Mesenchymal stem cell (in vitro differentiated cells and primary cell): ENCODE measurements around the gene OLR1.
A peak's percentile ranks its signal among the peaks of the same experiment; 100 is the strongest.

ENCODE experiments used
- DNase-seq: peaks from one replicate; pipeline ENCODE4 v3.0.0-alpha.2; 2013
- H2AFZ ChIP-seq: one replicate; pipeline ENCODE4 v1.6.1; 2013; ENCODE audit warnings: low read depth, mild to moderate bottlenecking, control low read depth, inconsistent platforms, low read length, moderate library complexity
- H2AK5ac ChIP-seq: 2 replicates; pipeline ENCODE4 v1.6.1; 2013; ENCODE audit warnings: low read length, moderate library complexity, mild to moderate bottlenecking, inconsistent platforms; ENCODE audit not compliant: severe bottlenecking
- H2BK120ac ChIP-seq: one replicate; pipeline ENCODE4 v1.6.1; 2013; ENCODE audit warnings: low read depth, mild to moderate bottlenecking, inconsistent platforms, low read length, moderate library complexity
- H2BK12ac ChIP-seq, 2 experiments: one replicate each; pipeline ENCODE4 v1.6.1; 2013; ENCODE audit warnings: inconsistent platforms in 2 of 2, low read length in 2 of 2, mild to moderate bottlenecking in 2 of 2, moderate library complexity in 2 of 2, control low read depth in 1 of 2
- H2BK15ac ChIP-seq: one replicate; pipeline ENCODE4 v1.6.1; 2013; ENCODE audit warnings: mild to moderate bottlenecking, low read depth, inconsistent platforms; ENCODE audit not compliant: poor library complexity, severe bottlenecking
- H2BK5ac ChIP-seq: 2 replicates; pipeline ENCODE4 v1.6.1; 2013; ENCODE audit warnings: low read depth, mild to moderate bottlenecking, low read length, control low read depth, inconsistent platforms; ENCODE audit not compliant: poor library complexity, severe bottlenecking
- H3K14ac ChIP-seq, 2 experiments: one replicate each; pipeline ENCODE4 v1.6.1; 2013; ENCODE audit warnings: inconsistent platforms in 2 of 2, low read length in 2 of 2, control low read depth in 1 of 2, mild to moderate bottlenecking in 1 of 2, moderate library complexity in 1 of 2
- H3K18ac ChIP-seq, 2 experiments: one replicate each; pipeline ENCODE4 v1.6.1; 2013; ENCODE audit warnings: inconsistent platforms in 2 of 2, low read length in 2 of 2, control low read depth in 1 of 2, low read depth in 1 of 2, mild to moderate bottlenecking in 1 of 2
- H3K23ac ChIP-seq, 2 experiments: one replicate each; pipeline ENCODE4 v1.6.1; 2013; ENCODE audit warnings: inconsistent platforms in 2 of 2, low read length in 2 of 2, mild to moderate bottlenecking in 2 of 2, moderate library complexity in 2 of 2, control low read depth in 1 of 2
- H3K27ac ChIP-seq: 2 replicates; pipeline ENCODE4 v1.5.1; 2013; ENCODE audit warnings: mild to moderate bottlenecking, moderate library complexity, low read length, control low read depth, inconsistent platforms; ENCODE audit not compliant: poor library complexity, severe bottlenecking
- H3K27me3 ChIP-seq, 2 experiments: 2 replicates each; pipeline versions ENCODE4 v1.6.1 to v1.7.0; 2013; ENCODE audit warnings: low read length in 2 of 2, mild to moderate bottlenecking in 2 of 2, moderate library complexity in 2 of 2, control low read depth in 1 of 2, inconsistent platforms in 1 of 2; ENCODE audit not compliant: control insufficient read depth in 1 of 2, insufficient read depth in 1 of 2
- H3K36me3 ChIP-seq, 2 experiments: 2 replicates each; pipeline versions ENCODE4 v1.6.1 to v1.7.0; 2013; ENCODE audit warnings: low read length in 2 of 2, control low read depth in 1 of 2, inconsistent platforms in 1 of 2, low read depth in 1 of 2, mild to moderate bottlenecking in 1 of 2; ENCODE audit not compliant: insufficient read depth in 2 of 2, control insufficient read depth in 1 of 2
- H3K4ac ChIP-seq, 2 experiments: one replicate each; pipeline ENCODE4 v1.6.1; 2013; ENCODE audit warnings: inconsistent platforms in 2 of 2, low read length in 2 of 2, mild to moderate bottlenecking in 2 of 2, moderate library complexity in 2 of 2, control low read depth in 1 of 2, low read depth in 1 of 2
- H3K4me1 ChIP-seq: 2 replicates; pipeline ENCODE4 v1.6.1; 2013; ENCODE audit warnings: low read depth, low read length, control low read depth; ENCODE audit not compliant: control insufficient read depth, insufficient read depth
- H3K4me2 ChIP-seq: 2 replicates; pipeline ENCODE4 v1.6.1; 2013; ENCODE audit warnings: low read length, mild to moderate bottlenecking, inconsistent platforms; ENCODE audit not compliant: poor library complexity, severe bottlenecking
- H3K4me3 ChIP-seq, 2 experiments: 2 replicates each; pipeline versions ENCODE4 v1.5.1 to v1.7.0; 2013; ENCODE audit warnings: low read length in 2 of 2, mild to moderate bottlenecking in 2 of 2, control low read depth in 1 of 2, low read depth in 1 of 2; ENCODE audit not compliant: insufficient read depth in 1 of 2
- H3K79me1 ChIP-seq: replicated peaks from 2 replicates; pipeline ENCODE4 v1.6.1; 2013; ENCODE audit warnings: mild to moderate bottlenecking, control low read depth, low read length, inconsistent platforms; ENCODE audit not compliant: poor library complexity, severe bottlenecking
- H3K9ac ChIP-seq: 2 replicates; pipeline ENCODE4 v1.7.0; 2013; ENCODE audit warnings: mild to moderate bottlenecking, low read length, moderate library complexity
- H3K9me3 ChIP-seq: 2 replicates; pipeline ENCODE4 v1.7.0; 2013; ENCODE audit warnings: mild to moderate bottlenecking, low read length; ENCODE audit not compliant: control insufficient read depth
- H4K8ac ChIP-seq: one replicate; pipeline ENCODE4 v1.6.1; 2013; ENCODE audit warnings: inconsistent platforms, mild to moderate bottlenecking, low read length, moderate library complexity
- H4K91ac ChIP-seq: one replicate; pipeline ENCODE4 v1.6.1; 2013; ENCODE audit warnings: mild to moderate bottlenecking, low read length, inconsistent platforms
- WGBS: methylation state at CpG from one replicate; pipeline ENCODE4 v1.1.7; 2013; ENCODE audit warnings: mixed read lengths; 5-methylcytosine and 5-hydroxymethylcytosine counted together

Gene OLR1

DNA sequence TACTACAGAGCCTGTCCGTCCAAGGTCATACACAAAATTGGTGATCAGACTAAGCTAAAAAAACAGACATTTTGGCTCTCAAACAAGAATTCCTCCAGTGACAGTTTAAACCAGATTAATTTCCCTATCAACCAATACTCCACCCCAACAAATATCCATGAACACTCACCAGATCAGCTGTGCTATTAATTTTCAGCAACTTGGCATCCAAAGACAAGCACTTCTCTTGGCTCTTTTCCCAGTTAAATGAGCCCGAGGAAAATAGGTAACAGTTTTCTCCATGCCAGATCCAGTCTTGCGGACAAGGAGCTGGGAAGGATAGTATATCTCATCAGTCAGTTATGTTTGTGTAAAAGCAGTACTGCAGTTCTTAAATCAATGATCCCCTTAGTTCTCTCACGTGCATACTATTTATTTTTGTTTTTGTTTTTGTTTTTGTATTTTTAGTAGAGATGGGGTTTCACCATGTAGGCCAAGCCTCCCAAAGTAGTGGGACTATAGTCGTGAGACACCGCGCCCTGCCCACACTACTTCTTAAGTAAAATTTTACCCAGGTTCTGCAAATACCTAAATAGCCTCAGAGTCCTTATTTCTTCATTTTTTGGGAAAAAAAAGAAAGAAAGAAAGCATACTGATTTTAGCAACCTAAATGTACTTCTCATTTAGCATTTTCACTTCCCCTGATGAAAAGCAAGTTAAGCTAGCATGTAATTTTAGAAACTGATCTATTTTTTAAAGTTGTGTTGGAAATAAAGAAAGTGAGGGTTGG is 11.1 kb downstream of the OLR1 start:
- 86% methylated on average over 2 of the region's 7 CpGs for WGBS
- no peak overlapping the region for H2BK120ac ChIP-seq

DNA sequence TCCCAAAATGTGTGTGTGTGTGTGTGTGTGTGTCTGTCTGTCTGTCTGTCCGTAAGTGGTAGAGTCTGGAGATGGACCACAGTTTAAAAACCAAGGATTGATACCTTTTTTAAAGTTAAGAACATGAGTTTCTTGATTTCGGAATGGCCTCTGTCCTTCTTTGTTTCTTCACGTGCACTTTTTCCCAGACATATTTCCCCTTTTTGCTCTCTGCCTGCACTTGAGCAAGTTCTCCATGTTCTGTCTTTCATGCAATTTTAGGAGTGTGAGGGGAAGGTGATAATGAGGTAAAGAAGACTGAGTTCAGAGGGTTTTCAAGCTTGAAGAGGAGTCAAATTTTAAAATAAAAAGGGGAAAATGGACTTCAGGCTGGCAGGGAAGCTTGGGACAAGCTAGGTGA is 12.7 kb downstream of the OLR1 start:
- Histone ChIP-seq H3K4me3 (no peak overlapping the region), H2BK120ac (no peak overlapping the region), H3K4me2 (no peak overlapping the region), H3K14ac (no peak overlapping the region), H2BK12ac (no peak overlapping the region), H2AFZ (no peak overlapping the region), H3K27ac (no peak overlapping the region), H2AK5ac (no peak overlapping the region), H3K4me1 (no peaks in the 10 kb centered on the region), H4K8ac (no peak overlapping the region), H3K36me3 (no peaks in the 10 kb centered on the region), H3K9me3 (no peaks in the 10 kb centered on the region), H4K91ac (no peak overlapping the region), H3K23ac (no peak overlapping the region), H2BK15ac (no peak overlapping the region), H3K18ac (no peak overlapping the region), H3K79me1 (no peaks in the 10 kb centered on the region), H3K4ac (no peak overlapping the region), H3K27me3 (peaks cover 0 to 4% of the 10 kb centered on the region in 2 experiments), H3K9ac (no peak overlapping the region), H2BK5ac (no peak overlapping the region)
- WGBS = 81% methylated on average over 3 of the region's 3 CpGs
- no peak for DNase-seq

More for the DNA sequence above, 11.1 kb downstream of the OLR1 start:
- no peak overlapping the region for H2BK12ac ChIP-seq
- H2BK5ac ChIP-seq = no peak overlapping the region
- no peaks in the 10 kb centered on the region for H3K79me1 ChIP-seq
- H3K27me3 ChIP-seq = peaks cover 0 to 4% of the 10 kb centered on the region in 2 experiments
- no peak overlapping the region for H4K8ac ChIP-seq
- no peak overlapping the region for H2AK5ac ChIP-seq
- DNase-seq = no peak
- no peak overlapping the region for H3K4me3 ChIP-seq
- no peak overlapping the region for H3K14ac ChIP-seq
- H3K9me3 ChIP-seq = no peaks in the 10 kb centered on the region
- H3K23ac ChIP-seq = no peak overlapping the region
- H3K27ac ChIP-seq = no peak overlapping the region
- H3K9ac ChIP-seq = no peak overlapping the region
- H3K4ac ChIP-seq = peak overlapping the region in 1 of 2 experiments; percentile 30
- H3K18ac ChIP-seq = no peak overlapping the region
- H3K4me2 ChIP-seq = no peak overlapping the region
- no peak overlapping the region for H2BK15ac ChIP-seq
- no peak overlapping the region for H2AFZ ChIP-seq
- H3K36me3 ChIP-seq = no peaks in the 10 kb centered on the region
- H3K4me1 ChIP-seq = no peaks in the 10 kb centered on the region
- no peak overlapping the region for H4K91ac ChIP-seq

DNA sequence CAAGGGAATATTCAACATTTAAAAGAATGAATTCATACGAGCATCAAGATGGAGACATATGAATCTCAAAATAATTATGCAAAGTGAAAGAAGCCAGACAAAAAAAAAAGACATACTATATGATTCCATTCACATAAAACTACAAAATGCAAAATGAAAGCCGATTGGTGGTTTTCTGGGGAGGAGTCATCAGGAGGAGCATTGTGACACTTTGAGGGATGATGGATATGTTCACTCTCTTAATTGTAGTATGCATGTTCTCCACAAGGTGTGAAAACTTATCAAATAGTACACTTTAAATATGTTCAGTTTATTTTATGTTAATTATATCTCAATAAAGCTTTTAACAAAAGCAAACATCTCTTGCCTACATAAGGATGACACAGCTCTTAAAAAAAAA is 13.5 kb downstream of the OLR1 start:
- H2BK120ac ChIP-seq = no peak overlapping the region
- H3K4me2 ChIP-seq = no peak overlapping the region
- no peak overlapping the region for H3K18ac ChIP-seq
- DNase-seq = no peak
- H4K91ac ChIP-seq = no peak overlapping the region
- H2BK15ac ChIP-seq = no peak overlapping the region
- H3K4ac ChIP-seq = no peak overlapping the region
- H3K79me1 ChIP-seq = no peaks in the 10 kb centered on the region
- WGBS = no CpG with 5 or more reads among the region's 2 CpGs
- H2AK5ac ChIP-seq = no peak overlapping the region
- H2BK5ac ChIP-seq = no peak overlapping the region
- H3K4me1 ChIP-seq = peaks cover 6% of the 10 kb centered on the region
- no peak overlapping the region for H3K4me3 ChIP-seq
- H3K27me3 ChIP-seq = peaks cover 0 to 4% of the 10 kb centered on the region in 2 experiments
- no peaks in the 10 kb centered on the region for H3K9me3 ChIP-seq
- H3K36me3 ChIP-seq = no peaks in the 10 kb centered on the region
- no peak overlapping the region for H3K23ac ChIP-seq
- H2AFZ ChIP-seq = no peak overlapping the region
- no peak overlapping the region for H2BK12ac ChIP-seq
- H4K8ac ChIP-seq = no peak overlapping the region
- no peak overlapping the region for H3K9ac ChIP-seq
- H3K14ac ChIP-seq = no peak overlapping the region
- no peak overlapping the region for H3K27ac ChIP-seq

DNA sequence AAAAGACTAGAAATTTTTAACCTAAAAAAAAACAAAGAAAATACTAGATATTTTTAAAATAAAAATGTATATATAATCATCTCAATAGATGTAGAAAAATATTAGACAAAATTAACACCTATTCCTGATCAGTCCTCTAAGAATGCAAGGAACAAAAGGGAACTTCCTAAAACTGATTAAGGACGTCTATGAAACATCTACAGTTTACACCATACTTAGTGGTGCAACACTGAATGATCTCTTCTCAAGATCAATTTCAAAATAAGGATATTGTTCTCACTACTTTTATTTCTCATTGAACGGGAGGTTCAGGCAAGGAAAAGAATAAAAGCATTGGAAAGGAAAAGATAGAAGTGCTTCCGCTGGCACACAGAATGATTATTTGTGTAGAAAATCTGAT is 16.0 kb downstream of the OLR1 start:
- Histone ChIP-seq H4K8ac (no peak overlapping the region), H4K91ac (no peak overlapping the region), H3K9ac (no peak overlapping the region), H2BK15ac (no peak overlapping the region), H3K36me3 (no peaks in the 10 kb centered on the region), H3K4ac (no peak overlapping the region), H3K18ac (no peak overlapping the region), H2BK120ac (no peak overlapping the region), H3K23ac (no peak overlapping the region), H3K4me3 (no peak overlapping the region), H3K27me3 (peaks cover 0 to 4% of the 10 kb centered on the region in 2 experiments), H3K4me2 (no peak overlapping the region), H3K27ac (no peak overlapping the region), H2BK12ac (no peak overlapping the region), H3K14ac (no peak overlapping the region), H2BK5ac (no peak overlapping the region), H3K9me3 (no peaks in the 10 kb centered on the region), H2AFZ (no peak overlapping the region), H2AK5ac (no peak overlapping the region), H3K4me1 (peaks cover 6% of the 10 kb centered on the region), H3K79me1 (no peaks in the 10 kb centered on the region)
- WGBS = 92% methylated on average over 1 of the region's 3 CpGs
- no peak for DNase-seq
